Measurements from ENCODE around the gene WIPI1. TPM values are rescaled to one million over a fixed set of nuclear protein-coding genes. Genes with fewer than 3 reads are reported as not detected.

WIPI1 gene
- total and polyA plus RNA-seq, 2 experiments from 2014 or later: 67.4 to 79.6 TPM

DNA sequence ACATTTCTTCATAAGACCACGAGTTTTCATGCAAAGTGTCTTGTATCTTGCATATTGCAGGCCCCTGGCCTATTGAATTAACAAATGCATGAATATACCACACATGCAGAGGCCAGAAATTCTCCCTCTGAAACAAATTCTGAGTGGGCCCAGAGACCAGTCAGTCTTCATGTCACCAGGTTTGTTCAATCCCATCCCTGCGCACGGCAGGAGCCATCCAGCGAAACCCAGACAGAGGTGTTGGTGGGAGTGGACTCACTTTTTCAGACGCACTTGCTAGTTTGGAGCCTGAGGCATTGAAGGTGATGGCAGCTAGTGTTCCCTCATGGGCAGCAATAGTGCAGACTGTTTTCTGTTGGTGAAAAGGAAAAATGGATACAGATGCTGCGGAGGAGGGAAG, 21.9 kb downstream of the WIPI1 start:
- Histone ChIP-seq H3K9me3 (ENCODE audit: low read depth) (no peaks in the 10 kb centered on the region), H3K4me1 (ENCODE audit: insufficient read depth) (peaks cover 6% of the 10 kb centered on the region), H3K4me3 (no peak overlapping the region), H3K79me2 (no peaks in the 10 kb centered on the region), H3K27me3 (no peaks in the 10 kb centered on the region), H3K4me2 (no peak overlapping the region), H4K20me1 (ENCODE audit: insufficient read depth, poor library complexity, severe bottlenecking) (no peaks in the 10 kb centered on the region), H3K9me2 (replicated peaks; ENCODE audit: insufficient read depth) (no peaks in the 10 kb centered on the region), H3K27ac (no peak overlapping the region), H3K36me3 (replicated peaks; ENCODE audit: insufficient read depth, low read depth) (no peaks in the 10 kb centered on the region), H2AFZ (no peak overlapping the region)
- WGBS (ENCODE audit: low lambda C conversion rate, missing lambda C conversion rate): 95% methylated on average over 6 of the region's 6 CpGs
- no peak for TF ChIP-seq CTCF (IDR thresholded peaks at IDR 0.05; ENCODE audit: poor library complexity)
- no peak for TF ChIP-seq EZH2 (IDR thresholded peaks at IDR 0.05; ENCODE audit: borderline replicate concordance)
- TF ChIP-seq EZH2phosphoT487 (IDR thresholded peaks at IDR 0.05; ENCODE audit: low read depth, severe bottlenecking, unreplicated experiment): no peak
- no peak for DNase-seq (ENCODE audit: low spot score)

DNA sequence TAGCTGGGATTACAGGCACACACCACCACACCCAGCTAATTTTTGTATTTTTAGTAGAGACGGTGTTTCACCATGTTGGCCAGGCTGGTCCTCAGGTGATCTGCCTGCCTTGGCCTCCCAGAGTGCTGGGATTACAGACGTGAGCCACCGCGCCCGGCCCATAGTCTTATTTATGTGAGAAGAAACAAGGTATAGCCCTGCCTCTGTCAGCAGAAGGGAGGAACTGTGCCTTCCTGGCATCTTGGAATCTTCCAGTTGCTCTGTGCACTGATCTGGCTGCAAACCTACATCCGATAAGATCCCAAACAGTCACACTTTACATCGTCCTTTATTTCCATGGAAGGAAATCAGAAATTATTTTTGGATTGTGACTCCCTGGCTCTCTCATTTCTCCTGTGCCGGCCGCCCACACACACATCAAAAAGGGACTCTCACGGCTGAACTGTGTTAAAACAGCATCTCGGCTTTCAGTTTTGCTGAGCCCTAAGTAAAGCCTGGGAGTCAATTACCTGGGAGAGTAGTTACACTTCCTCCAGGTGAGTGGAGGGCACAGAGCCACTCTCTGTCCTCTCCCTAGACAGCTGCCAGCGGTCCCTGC, 23.3 kb downstream of the WIPI1 start:
- Histone ChIP-seq H3K4me3 (no peak overlapping the region), H3K9me2 (replicated peaks; ENCODE audit: insufficient read depth) (no peaks in the 10 kb centered on the region), H4K20me1 (ENCODE audit: insufficient read depth, poor library complexity, severe bottlenecking) (no peaks in the 10 kb centered on the region), H3K79me2 (no peaks in the 10 kb centered on the region), H3K4me1 (ENCODE audit: insufficient read depth) (peaks cover 6% of the 10 kb centered on the region), H3K36me3 (replicated peaks; ENCODE audit: insufficient read depth, low read depth) (no peaks in the 10 kb centered on the region), H3K27ac (no peak overlapping the region), H3K9me3 (ENCODE audit: low read depth) (no peaks in the 10 kb centered on the region), H3K27me3 (no peaks in the 10 kb centered on the region), H2AFZ (no peak overlapping the region), H3K4me2 (no peak overlapping the region)
- DNase-seq (ENCODE audit: low spot score): no peak
- WGBS (ENCODE audit: low lambda C conversion rate, missing lambda C conversion rate): 89% methylated on average over 12 of the region's 12 CpGs
- TF ChIP-seq EZH2 (IDR thresholded peaks at IDR 0.05; ENCODE audit: borderline replicate concordance): no peak
- TF ChIP-seq EZH2phosphoT487 (IDR thresholded peaks at IDR 0.05; ENCODE audit: low read depth, severe bottlenecking, unreplicated experiment): no peak
- no peak for TF ChIP-seq CTCF (IDR thresholded peaks at IDR 0.05; ENCODE audit: poor library complexity)

- WGBS (ENCODE audit: low lambda C conversion rate, missing lambda C conversion rate): 93% methylated on average over 9 of the region's 9 CpGs
- H3K36me3 ChIP-seq (replicated peaks; ENCODE audit: insufficient read depth, low read depth): no peaks in the 10 kb centered on the region
- no peaks in the 10 kb centered on the region for H3K79me2 ChIP-seq
- no peak overlapping the region for H3K4me3 ChIP-seq
- no peaks in the 10 kb centered on the region for H3K9me3 ChIP-seq (ENCODE audit: low read depth)
- H2AFZ ChIP-seq: no peak overlapping the region
- H3K27ac ChIP-seq: no peak overlapping the region
- no peaks in the 10 kb centered on the region for H3K27me3 ChIP-seq
- no peak overlapping the region for H3K4me2 ChIP-seq
- no peak for DNase-seq (ENCODE audit: low spot score)
- no peaks in the 10 kb centered on the region for H3K9me2 ChIP-seq (replicated peaks; ENCODE audit: insufficient read depth)
- TF ChIP-seq CTCF (IDR thresholded peaks at IDR 0.05; ENCODE audit: poor library complexity) (no peak), EZH2phosphoT487 (IDR thresholded peaks at IDR 0.05; ENCODE audit: low read depth, severe bottlenecking, unreplicated experiment) (no peak), EZH2 (IDR thresholded peaks at IDR 0.05; ENCODE audit: borderline replicate concordance) (no peak)
- H4K20me1 ChIP-seq (ENCODE audit: insufficient read depth, poor library complexity, severe bottlenecking): no peaks in the 10 kb centered on the region
- H3K4me1 ChIP-seq (ENCODE audit: insufficient read depth): peaks cover 1% of the 10 kb centered on the region
Observed at GRCh38 chr17:68433211-68433610, 24.1 kb downstream of the WIPI1 start.
